A673 (cell line): ENCODE measurements around the gene ZNF679. TPM values are rescaled to one million over a fixed set of nuclear protein-coding genes. Genes with fewer than 3 reads are reported as not detected.

Experiments
- BruUV-seq: library from RNA; stranded (reverse); fragments of 400-500 nt; replicated peaks from 2 replicates; lab custom pipeline; 2021; lab: Mats Ljungman, UMichigan
- CTCF ChIA-PET: fragments of 300-600 bp; sonication (Branson Sonifier 250); formaldehyde crosslinking; loops from one replicate; lab custom pipeline; 2022; ENCODE audit warnings: antibody characterized with exemption; lab: Charles Lee
- POLR2A ChIA-PET: fragments of 300-600 bp; sonication (Branson Sonifier 250); formaldehyde crosslinking; loops from one replicate; lab custom pipeline; 2022; ENCODE audit warnings: antibody characterized with exemption; ENCODE audit not compliant: low non-redundant PET; lab: Charles Lee
- DNase-seq: peaks from one replicate; pipeline ENCODE4 v3.0.0-alpha.2; 2015; ENCODE audit warnings: low spot score
- H3K27ac ChIP-seq: fragments of 200-600 bp; sonication (generic); 2 replicates; pipeline ENCODE4 v1.5.1; 2016; ENCODE audit warnings: mixed run types, low read depth, mild to moderate bottlenecking, mixed read lengths, antibody characterized with exemption, low read length; ENCODE audit not compliant: poor library complexity, severe bottlenecking
- H3K27me3 ChIP-seq: fragments of 200-600 bp; sonication (generic); replicated peaks from 2 replicates; pipeline ENCODE4 v1.6.1; 2017; ENCODE audit warnings: mixed run types, low read depth, mild to moderate bottlenecking, mixed read lengths, antibody characterized with exemption, low read length; ENCODE audit not compliant: insufficient read depth, poor library complexity
- H3K36me3 ChIP-seq: fragments of 200-600 bp; sonication (generic); 2 replicates; pipeline ENCODE4 v1.6.1; 2016; ENCODE audit warnings: mixed run types, mild to moderate bottlenecking, mixed read lengths, antibody characterized with exemption, low read length; ENCODE audit not compliant: insufficient read depth, poor library complexity, severe bottlenecking
- H3K4me1 ChIP-seq: fragments of 200-600 bp; sonication (generic); 2 replicates; pipeline ENCODE4 v1.6.1; 2017; ENCODE audit warnings: mixed run types, mild to moderate bottlenecking, mixed read lengths, antibody characterized with exemption, low read length; ENCODE audit not compliant: insufficient read depth, poor library complexity, severe bottlenecking
- H3K4me3 ChIP-seq: fragments of 200-600 bp; sonication (generic); 2 replicates; pipeline ENCODE4 v1.5.1; 2016; ENCODE audit warnings: low read depth, mixed run types, mild to moderate bottlenecking, mixed read lengths, low read length; ENCODE audit not compliant: poor library complexity, severe bottlenecking
- H3K9me3 ChIP-seq: fragments of 200-600 bp; sonication (generic); 2 replicates; pipeline ENCODE4 v1.6.1; 2016; ENCODE audit warnings: mixed run types, low read depth, mild to moderate bottlenecking, mixed read lengths, antibody characterized with exemption, low read length; ENCODE audit not compliant: poor library complexity, severe bottlenecking
- CTCF ChIP-seq: fragments of 300-800, 200-600 bp; sonication (generic); conservative IDR thresholded peaks from 2 replicates; pipeline ENCODE4 v1.5.1; 2017; ENCODE audit warnings: low read depth, mild to moderate bottlenecking, antibody characterized with exemption, low read length, moderate library complexity, mixed read lengths
- EZH2 ChIP-seq: fragments of 200-600 bp; sonication (generic); IDR thresholded peaks from 2 replicates; pipeline ENCODE4 v1.6.1; 2017; ENCODE audit warnings: borderline replicate concordance, low read depth, mild to moderate bottlenecking, mixed read lengths, antibody characterized with exemption, low read length; ENCODE audit not compliant: poor library complexity, severe bottlenecking
- intact Hi-C: fragments of 100-400 bp; cut with micrococcal nuclease; formaldehyde crosslinking; loops from one replicate; pipeline ENCODE4 v1.10.0; 2022; ENCODE audit not compliant: unreplicated experiment
- total RNA-seq: library from RNA; stranded (reverse); gene quantifications from 2 replicates; pipeline ENCODE4 v1.2.3, GENCODE V29; 2021

ZNF679 gene
- total RNA-seq, 1 experiment from 2014 or later, result not detected

GRCh38 chr7:64300641-64301405 is 72.5 kb downstream of the ZNF679 start:
- BruUV-seq, result no TSS peak
- ChIA-PET POLR2A (no interaction called here), CTCF (no interaction called here)
- Histone ChIP-seq H3K27ac (no peak overlapping the region), H3K27me3 (no peaks in the 10 kb centered on the region), H3K36me3 (no peaks in the 10 kb centered on the region), H3K9me3 (peaks cover 41% of the 10 kb centered on the region), H3K4me1 (no peaks in the 10 kb centered on the region), H3K4me3 (no peak overlapping the region)
- no peak for DNase-seq
- intact Hi-C loops, result no loop called here
- TF ChIP-seq EZH2 (no peak), CTCF (no peak)

GRCh38 chr7:64307254-64308015 is 79.2 kb downstream of the ZNF679 start:
- H3K27ac ChIP-seq, result no peak overlapping the region

GRCh38 chr7:64308016-64308270 is 79.7 kb downstream of the ZNF679 start:
- no peaks in the 10 kb centered on the region for H3K36me3 ChIP-seq
- TF ChIP-seq CTCF, result no peak
- no peak for TF ChIP-seq EZH2
- BruUV-seq, result no TSS peak
- DNase-seq, result no peak
- ChIA-PET CTCF (no interaction called here), POLR2A (no interaction called here)
- H3K4me1 ChIP-seq, result no peaks in the 10 kb centered on the region
- H3K4me3 ChIP-seq, result no peak overlapping the region
- peaks cover 38% of the 10 kb centered on the region for H3K9me3 ChIP-seq
- intact Hi-C loops, result no loop called here
- H3K27ac ChIP-seq, result no peak overlapping the region
- no peaks in the 10 kb centered on the region for H3K27me3 ChIP-seq

More at GRCh38 chr7:64307254-64308015, 79.2 kb downstream of the ZNF679 start:
- TF ChIP-seq CTCF, result no peak
- TF ChIP-seq EZH2, result no peak
- DNase-seq, result peak; percentile 42
- BruUV-seq, result no TSS peak
- intact Hi-C loops, result no loop called here
- CTCF ChIA-PET, result no interaction called here
- H3K4me1 ChIP-seq, result no peaks in the 10 kb centered on the region
- peaks cover 33% of the 10 kb centered on the region for H3K9me3 ChIP-seq
- no peaks in the 10 kb centered on the region for H3K27me3 ChIP-seq
- H3K4me3 ChIP-seq, result no peak overlapping the region
- no peaks in the 10 kb centered on the region for H3K36me3 ChIP-seq
- POLR2A ChIA-PET, result no interaction called here
